LNCAP (cell line): ENCODE data around the gene CDC45.

Experiments
- CTCF ChIP-seq: fragments of 450-650 bp; IDR thresholded peaks from 2 replicates; pipeline ENCODE4 v1.5.1; 2017; ENCODE audit warnings: mild to moderate bottlenecking

Gene CDC45

GRCh38 chr22:19478045-19478900, 1.4 kb upstream of the CDC45 start:
- TF ChIP-seq CTCF, result no peak

GRCh38 chr22:19478901-19479354, 792 bp upstream of the CDC45 start, which contains the start of gene UFD1:
Gene UFD1 (minus strand): TSS chr22:19479193. CDS start chr22:19479085, 108 bp downstream.
- TF ChIP-seq CTCF, result no peak

- no peak for TF ChIP-seq CTCF
Observed at GRCh38 chr22:19480173-19480568, 451 bp downstream of the CDC45 start.

GRCh38 chr22:19480789-19481188, 1.1 kb downstream of the CDC45 start:
- TF ChIP-seq CTCF, result no peak

- no peak for TF ChIP-seq CTCF
Observed at GRCh38 chr22:19482297-19482696, 2.6 kb downstream of the CDC45 start.

GRCh38 chr22:19483481-19484244, 3.9 kb downstream of the CDC45 start:
- TF ChIP-seq CTCF, result no peak

GRCh38 chr22:19488285-19488684, 8.6 kb downstream of the CDC45 start:
- TF ChIP-seq CTCF, result no peak
